Measurements from ENCODE around the gene NFASC.

The NFASC gene

GRCh38 chr1:204962742-204963632 lies 92.3 kb downstream of the NFASC start:
- DNase-seq = no peak

- DNase-seq = no peak
These were observed 96.8 kb downstream of the NFASC start for GRCh38 chr1:204967451-204967850.

- no peak for DNase-seq
These were observed 97.5 kb downstream of the NFASC start for GRCh38 chr1:204968135-204968534.

- DNase-seq = no peak
These were observed 98.3 kb downstream of the NFASC start for GRCh38 chr1:204968951-204969350.

GRCh38 chr1:204970937-204971336 lies 100.3 kb downstream of the NFASC start:
- DNase-seq = no peak

- peak; percentile 42 for DNase-seq
These were observed 101.1 kb downstream of the NFASC start for GRCh38 chr1:204971517-204972336.

- DNase-seq = no peak
These were observed 101.8 kb downstream of the NFASC start for GRCh38 chr1:204972426-204972825.

GRCh38 chr1:204973449-204973848 lies 102.8 kb downstream of the NFASC start:
- DNase-seq = no peak

- DNase-seq = no peak
These were observed 103.7 kb downstream of the NFASC start for GRCh38 chr1:204974327-204974726.

- DNase-seq = no peak
These were observed 104.4 kb downstream of the NFASC start for GRCh38 chr1:204975021-204975420.

GRCh38 chr1:204975568-204976235 lies 105.0 kb downstream of the NFASC start:
- peak; percentile 27 for DNase-seq

- no peak for DNase-seq
These were observed 106.0 kb downstream of the NFASC start for GRCh38 chr1:204976646-204977045.

GRCh38 chr1:204977318-204977717 lies 106.7 kb downstream of the NFASC start:
- no peak for DNase-seq

- DNase-seq = no peak
These were observed 108.1 kb downstream of the NFASC start for GRCh38 chr1:204978782-204979181.

GRCh38 chr1:204979306-204979705 lies 108.6 kb downstream of the NFASC start:
- DNase-seq = no peak

- no peak for DNase-seq
These were observed 109.4 kb downstream of the NFASC start for GRCh38 chr1:204979891-204980649.

GRCh38 chr1:204980840-204981405 lies 110.3 kb downstream of the NFASC start:
- no peak for DNase-seq

GRCh38 chr1:204983136-204983535 lies 112.5 kb downstream of the NFASC start:
- no peak for DNase-seq

GRCh38 chr1:204983881-204984280 lies 113.2 kb downstream of the NFASC start:
- no peak for DNase-seq

GRCh38 chr1:204984499-204984898 lies 113.8 kb downstream of the NFASC start:
- no peak for DNase-seq

GRCh38 chr1:204986181-204986580 lies 115.5 kb downstream of the NFASC start:
- no peak for DNase-seq

GRCh38 chr1:204987689-204988088 lies 117.0 kb downstream of the NFASC start:
- DNase-seq = no peak
